GM12864 (cell line): ENCODE data around the gene DRD1.
A peak's percentile ranks its signal among the peaks of the same experiment; 100 is the strongest.

Source experiments
- DNase-seq: peaks from one replicate; pipeline ENCODE4 v3.0.0-alpha.2; 2011; ENCODE audit warnings: low read depth
- H3K4me3 ChIP-seq: 2 replicates; pipeline ENCODE4 v1.5.1; 2011; ENCODE audit warnings: mild to moderate bottlenecking, low read depth, low read length, control low read depth
- TF ChIP-seq, protein P1 (sequence below): IDR thresholded peaks from 2 replicates; pipeline ENCODE4 v1.5.1; 2011; ENCODE audit warnings: low read depth, mild to moderate bottlenecking, moderate library complexity, low read length, control low read depth, inconsistent platforms; ENCODE audit errors: missing control alignments

The DRD1 gene

DNA sequence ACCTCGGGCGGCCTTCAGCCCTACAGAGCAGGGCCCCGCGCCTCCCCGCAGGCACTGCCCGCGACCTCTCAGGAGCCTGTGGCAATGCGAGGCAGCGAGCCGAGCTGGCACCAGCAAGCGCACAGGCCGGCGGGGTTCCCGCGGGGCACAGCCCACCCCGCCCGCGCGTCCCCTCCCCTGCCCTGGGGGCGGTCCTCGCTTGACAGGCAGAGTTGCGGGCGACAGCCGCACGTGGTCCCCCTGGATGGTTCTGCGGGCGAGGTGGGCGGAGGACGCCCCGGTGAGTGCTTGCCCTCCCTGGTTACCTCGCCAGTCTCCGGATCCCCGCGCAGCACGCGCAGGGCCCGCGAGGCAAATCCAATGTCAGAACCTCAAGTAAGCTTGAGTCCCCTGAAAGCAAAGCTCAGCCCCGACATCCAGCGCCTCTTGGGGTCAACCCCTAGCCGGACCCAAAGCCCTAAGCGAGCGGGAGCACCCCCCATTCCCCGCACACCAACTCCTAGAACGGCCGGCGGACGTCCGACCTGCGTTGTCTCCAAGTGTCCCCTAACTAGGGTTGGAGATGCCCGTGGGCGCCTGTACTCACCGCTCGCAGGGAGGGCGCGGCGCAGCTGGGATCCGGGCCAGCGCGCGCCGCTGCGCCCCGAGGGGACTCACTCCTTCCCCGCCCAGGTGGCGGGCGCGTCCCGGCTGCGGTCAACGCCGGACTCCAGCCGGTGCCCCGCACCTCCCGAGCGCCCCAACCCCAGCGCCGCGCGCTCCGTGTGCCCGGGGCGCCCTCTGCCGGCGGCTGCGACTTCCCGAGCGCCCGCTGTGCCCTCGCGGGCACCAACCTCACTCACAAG lies at the start of gene DRD1:
Gene DRD1 (minus strand): TSS at position 123 of the 845 bp plus-strand sequence. CDS start 1,083 bp downstream, outside the sequence.
- DNase-seq: no peak
- H3K4me3 ChIP-seq: no peak within 1 kb of the TSS
- TF ChIP-seq, protein P1, sequence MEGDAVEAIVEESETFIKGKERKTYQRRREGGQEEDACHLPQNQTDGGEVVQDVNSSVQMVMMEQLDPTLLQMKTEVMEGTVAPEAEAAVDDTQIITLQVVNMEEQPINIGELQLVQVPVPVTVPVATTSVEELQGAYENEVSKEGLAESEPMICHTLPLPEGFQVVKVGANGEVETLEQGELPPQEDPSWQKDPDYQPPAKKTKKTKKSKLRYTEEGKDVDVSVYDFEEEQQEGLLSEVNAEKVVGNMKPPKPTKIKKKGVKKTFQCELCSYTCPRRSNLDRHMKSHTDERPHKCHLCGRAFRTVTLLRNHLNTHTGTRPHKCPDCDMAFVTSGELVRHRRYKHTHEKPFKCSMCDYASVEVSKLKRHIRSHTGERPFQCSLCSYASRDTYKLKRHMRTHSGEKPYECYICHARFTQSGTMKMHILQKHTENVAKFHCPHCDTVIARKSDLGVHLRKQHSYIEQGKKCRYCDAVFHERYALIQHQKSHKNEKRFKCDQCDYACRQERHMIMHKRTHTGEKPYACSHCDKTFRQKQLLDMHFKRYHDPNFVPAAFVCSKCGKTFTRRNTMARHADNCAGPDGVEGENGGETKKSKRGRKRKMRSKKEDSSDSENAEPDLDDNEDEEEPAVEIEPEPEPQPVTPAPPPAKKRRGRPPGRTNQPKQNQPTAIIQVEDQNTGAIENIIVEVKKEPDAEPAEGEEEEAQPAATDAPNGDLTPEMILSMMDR: peak; percentile 67

DNA sequence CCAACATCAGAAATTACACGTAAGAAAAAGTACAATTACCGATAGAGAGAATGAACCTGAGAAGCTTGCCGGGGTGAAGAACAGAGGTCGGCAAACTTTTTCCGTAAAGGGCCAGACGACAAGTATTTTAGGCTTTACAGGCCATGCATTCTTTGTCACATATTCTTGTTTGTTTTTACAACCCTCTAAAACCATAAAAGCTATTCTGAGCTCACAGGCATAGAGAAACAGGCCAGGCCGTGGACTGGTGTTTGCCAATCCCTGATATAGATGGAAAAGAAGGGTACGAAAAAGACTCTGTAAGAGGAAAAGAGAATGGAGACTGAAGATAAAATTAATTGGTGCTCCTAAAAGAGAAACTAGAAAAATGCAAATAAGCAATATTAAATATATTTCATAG lies 49.7 kb upstream of the DRD1 start:
- DNase-seq: no peak
- TF ChIP-seq, protein P1: no peak
- H3K4me3 ChIP-seq: no peak overlapping the region

DNA sequence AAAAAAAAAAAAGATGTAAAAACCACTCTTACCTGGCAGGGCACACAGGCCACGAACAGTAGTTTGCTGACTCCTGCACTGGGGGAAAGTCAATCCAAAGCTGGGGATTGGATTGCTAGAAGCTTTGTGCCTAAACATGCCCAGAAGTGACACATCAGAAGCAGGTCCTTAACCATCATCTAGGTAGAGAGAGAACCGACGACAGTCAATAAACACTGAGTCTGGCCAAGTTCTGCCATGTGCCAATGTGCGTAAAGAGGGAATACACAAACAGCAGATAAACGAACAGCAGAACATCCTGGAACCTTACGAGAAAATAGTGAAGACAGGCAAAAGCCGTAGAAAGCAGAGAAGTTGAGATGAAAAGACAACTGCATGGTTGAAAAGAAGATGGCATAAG lies 49.3 kb upstream of the DRD1 start:
- TF ChIP-seq, protein P1: no peak
- no peak overlapping the region for H3K4me3 ChIP-seq
- DNase-seq: no peak

DNA sequence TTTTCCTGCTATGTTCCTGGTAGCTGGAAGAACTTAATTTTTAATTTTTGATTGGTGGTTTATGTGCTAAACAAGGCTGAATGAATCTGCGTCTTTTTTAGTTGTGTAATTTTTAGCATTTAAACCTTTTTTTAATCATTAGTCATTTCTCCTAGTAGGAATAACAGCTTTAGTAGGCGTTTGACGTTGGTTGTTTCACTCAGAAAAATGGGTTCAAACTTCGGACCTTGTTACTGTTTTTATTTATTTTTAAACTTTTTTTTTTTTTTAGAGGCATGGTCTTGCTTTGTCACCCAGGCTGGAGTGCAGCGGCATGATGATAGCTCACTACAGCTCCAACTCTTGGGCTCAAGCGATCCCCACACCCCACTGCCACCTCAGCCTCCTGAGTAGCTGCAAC lies 47.2 kb upstream of the DRD1 start:
- H3K4me3 ChIP-seq: no peak overlapping the region
- TF ChIP-seq, protein P1: no peak
- no peak for DNase-seq

DNA sequence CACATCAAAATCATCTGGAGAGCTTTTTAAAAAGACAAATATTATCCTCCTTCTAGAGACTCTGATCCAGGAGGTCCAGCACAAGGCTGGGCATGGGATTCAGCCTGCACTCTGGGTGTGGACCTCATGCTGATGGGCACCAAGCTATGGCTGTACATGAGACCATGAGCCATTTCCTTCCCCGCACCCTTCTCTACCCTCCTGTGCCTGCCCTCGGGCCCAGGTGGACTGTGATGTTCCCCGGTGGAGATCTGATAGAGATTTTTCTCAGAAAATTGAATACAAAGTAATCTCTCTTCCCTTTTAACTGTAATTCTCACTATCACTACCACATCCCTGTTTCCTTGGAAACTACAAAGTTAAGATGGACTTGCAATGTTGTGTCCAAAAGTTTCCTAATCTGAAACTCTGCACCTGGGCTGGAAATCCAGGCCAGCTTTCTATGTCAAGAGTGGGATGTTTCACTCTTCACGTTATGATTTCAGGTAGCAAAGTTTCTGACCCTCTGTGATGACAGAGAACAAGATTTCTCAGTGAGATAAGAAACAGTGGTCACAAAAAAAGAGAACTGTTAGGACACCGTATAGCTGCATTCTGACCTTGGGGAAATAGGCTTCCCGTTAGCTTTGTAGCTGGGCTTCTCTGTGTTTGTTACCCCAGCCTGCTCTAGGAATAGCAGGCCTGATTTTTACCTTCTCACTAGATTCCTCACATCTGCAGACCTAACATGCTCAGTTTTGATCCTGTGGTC lies 45.9 kb upstream of the DRD1 start:
- no peak for DNase-seq
- H3K4me3 ChIP-seq: no peak overlapping the region
- TF ChIP-seq, protein P1: no peak

DNA sequence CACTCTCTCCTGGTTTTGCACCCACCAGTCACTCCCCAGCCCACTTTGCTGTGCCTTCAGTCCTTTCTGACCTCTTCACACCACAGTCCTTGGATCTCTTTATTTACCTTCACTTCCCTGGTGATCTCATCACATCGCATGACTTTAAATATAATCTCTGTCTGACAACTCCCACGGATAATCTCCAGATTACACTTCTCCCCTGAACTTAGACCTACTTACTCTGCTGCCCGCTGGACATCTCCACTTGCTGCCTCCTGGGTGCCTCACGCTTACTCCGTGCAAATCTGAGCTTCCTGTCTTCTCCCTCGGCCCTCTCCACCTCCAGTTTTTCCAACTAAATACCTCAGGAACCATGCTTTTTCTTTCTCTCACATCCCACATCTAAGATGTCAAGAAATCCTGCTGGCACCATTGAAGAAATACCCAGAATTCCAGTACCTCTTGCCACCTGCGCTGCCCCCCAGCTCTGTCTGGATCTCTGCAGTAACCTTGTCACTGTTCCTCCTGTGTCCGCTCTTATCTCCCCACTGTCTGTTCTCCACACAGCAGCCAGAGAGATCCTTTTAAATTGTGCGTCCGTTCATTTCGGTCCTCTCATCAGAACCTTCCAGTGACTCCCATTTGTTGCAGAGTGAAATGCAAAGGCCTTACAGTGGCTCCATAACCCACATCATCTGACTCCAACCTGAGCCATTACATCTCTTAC lies 43.7 kb upstream of the DRD1 start:
- TF ChIP-seq, protein P1: no peak
- no peak overlapping the region for H3K4me3 ChIP-seq
- DNase-seq: no peak
